GM19397 (cell line): ENCODE results near the gene CACNA2D3.
"Not testable (repeated sequence)": the region's sequence is repeated elsewhere in the genome, so short reads cannot be mapped to it uniquely, and the experiment has no call there.

Experiments used
- ATAC-seq: cut with Tn5 transposase; IDR thresholded peaks from one replicate; pipeline ENCODE4 v1.9.1; 2021; ENCODE audit warnings: mild to moderate bottlenecking, moderate library complexity; ENCODE audit not compliant: unreplicated experiment

Gene CACNA2D3

DNA sequence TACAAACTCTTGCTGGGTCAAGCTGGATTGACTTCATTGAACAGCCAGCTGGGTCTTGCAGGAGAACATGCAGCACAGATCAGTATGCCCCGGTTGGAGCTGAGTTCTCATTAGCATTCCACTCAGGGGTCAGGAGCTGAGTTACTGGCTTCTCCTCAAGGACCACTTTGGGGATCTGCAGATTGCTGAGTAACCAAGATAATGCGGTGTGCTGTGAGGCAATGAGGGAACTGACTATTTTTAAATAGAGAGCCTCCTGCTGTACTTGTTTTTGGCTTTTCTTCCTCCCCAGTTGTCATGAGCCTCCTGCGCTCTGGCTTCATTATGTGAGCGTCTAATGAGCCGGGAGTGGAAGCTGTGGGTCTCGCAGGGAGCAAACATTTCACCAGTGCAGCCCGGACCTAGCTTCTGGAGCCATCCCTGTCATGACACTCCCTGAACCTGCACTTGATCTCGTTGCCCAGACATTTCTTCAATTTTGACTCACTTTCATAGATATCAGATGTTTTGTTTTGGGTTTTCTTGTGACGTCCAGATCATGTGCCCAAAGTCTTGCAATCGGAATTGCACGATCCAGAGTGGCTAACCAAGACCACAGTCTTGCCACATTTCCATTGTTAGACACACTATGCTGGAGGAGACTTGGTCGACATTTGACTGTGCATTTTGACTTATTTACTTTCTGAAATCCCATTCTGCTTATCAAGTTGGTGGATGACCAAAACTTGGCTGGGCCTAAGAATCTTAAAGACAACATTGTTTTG lies 478.3 kb downstream of the CACNA2D3 start:
- ATAC-seq, result no peak

DNA sequence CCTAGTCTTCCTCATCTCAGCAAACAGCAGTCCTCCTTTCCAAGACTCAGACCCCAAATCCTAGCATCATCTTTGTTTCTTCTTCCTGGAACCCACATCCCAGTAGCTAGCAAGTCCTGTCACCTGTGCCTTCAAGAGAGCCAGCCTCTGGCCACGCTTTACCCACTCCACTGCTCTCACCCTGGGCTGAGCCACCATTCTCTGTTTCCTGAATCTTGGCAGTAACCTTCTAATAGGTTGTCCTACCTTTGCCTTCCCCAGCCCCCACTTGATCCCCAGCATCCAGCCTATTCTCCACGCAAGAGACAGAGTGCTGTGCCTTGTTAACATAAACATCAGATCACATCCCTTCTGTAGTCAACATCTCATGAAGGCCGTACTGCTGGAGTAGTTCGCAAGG lies 482.1 kb downstream of the CACNA2D3 start:
- ATAC-seq, result no peak

DNA sequence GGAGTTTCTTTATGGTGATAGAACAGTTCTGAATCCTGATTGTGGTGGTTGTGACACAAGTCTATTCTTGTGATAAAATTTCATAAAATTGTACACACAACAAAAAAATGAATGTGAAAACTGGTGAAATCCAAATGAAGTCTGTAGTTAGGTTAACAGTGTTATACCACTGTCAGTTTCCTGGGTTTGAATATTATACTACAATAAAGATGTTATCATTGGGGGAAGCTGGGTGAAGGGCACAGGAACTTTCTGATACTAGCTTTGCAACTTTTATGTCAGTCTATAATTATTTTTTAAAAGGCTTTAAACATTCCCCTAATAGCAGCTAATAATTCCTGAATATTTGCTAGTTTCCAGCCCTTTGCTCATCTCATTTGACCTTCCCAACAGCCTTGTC lies 485.7 kb downstream of the CACNA2D3 start:
- ATAC-seq, result no peak

DNA sequence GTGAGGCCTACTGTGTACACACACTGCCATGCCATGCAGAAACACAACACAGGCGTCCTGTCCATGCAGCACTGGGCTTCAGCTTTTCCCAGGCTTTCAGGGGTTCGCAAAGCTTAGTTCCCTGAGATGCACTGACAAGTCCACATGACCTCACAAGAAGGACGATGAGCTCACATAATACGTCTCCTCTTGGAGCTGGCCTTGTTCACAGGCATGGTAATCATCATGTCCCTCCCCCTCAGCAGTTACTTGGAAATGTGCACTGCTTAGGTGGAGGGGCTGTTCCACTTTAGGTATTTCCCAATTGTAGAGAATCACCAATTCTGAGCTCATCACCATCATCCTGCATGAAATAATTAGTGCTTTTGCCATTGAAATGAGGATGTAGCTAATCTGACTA lies 496.7 kb downstream of the CACNA2D3 start:
- no peak for ATAC-seq

DNA sequence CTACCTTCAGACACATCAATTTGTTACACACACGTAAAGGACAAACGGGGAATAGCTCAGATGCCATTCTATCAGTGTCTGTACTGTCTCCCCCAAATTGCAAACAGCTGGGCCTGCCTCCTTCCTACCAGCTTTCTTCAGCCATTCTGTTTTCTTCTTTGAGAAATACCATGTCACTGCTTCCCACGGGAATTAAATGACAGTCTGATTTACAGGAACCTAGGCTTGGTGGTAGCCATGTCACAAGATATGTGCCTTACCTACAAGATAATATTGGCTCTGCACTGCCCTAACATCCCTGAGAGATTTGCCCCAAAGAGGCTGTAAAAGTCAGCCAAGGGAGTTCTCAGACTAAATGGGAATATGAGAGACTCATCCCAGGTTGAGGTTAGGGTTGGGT lies 497.2 kb downstream of the CACNA2D3 start:
- no peak for ATAC-seq

DNA sequence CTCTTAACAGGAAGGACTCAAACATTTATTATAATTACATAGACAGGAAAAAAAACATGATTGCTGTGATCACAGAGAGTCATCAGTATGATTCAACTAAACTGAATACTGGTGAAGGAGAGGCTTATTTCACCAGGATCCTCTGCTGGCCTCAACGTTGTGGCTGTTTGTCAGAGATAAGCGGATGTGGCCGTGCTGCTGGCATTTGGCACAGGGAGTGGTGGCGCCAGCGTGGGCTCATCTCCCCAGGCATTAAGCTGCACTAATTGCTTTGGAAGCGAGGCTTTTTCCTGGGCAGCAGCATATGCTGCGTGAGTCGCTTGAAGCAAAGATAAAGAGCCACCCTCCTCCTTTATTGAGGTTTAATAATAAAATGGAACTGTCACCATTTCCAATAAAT lies 498.8 kb downstream of the CACNA2D3 start:
- no peak for ATAC-seq

DNA sequence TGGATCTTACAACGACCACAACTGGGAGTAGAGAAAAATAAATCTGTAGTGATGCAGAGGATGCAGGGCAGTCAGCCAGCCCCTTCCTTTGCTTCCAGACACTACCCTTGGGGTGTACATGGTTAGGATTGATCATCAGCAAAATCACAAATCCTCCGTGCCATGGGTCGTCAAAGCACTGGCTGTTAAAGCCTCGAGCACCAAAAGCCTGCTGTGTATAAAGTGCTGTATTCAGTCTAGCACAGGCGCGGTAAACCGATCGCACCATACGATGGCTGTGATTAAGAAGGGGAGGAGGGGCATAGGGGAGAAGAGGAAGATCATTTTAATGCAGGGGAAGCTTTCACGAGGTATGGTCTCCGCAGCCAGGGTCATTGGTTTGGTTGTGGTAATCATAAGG lies 500.3 kb downstream of the CACNA2D3 start:
- no peak for ATAC-seq

DNA sequence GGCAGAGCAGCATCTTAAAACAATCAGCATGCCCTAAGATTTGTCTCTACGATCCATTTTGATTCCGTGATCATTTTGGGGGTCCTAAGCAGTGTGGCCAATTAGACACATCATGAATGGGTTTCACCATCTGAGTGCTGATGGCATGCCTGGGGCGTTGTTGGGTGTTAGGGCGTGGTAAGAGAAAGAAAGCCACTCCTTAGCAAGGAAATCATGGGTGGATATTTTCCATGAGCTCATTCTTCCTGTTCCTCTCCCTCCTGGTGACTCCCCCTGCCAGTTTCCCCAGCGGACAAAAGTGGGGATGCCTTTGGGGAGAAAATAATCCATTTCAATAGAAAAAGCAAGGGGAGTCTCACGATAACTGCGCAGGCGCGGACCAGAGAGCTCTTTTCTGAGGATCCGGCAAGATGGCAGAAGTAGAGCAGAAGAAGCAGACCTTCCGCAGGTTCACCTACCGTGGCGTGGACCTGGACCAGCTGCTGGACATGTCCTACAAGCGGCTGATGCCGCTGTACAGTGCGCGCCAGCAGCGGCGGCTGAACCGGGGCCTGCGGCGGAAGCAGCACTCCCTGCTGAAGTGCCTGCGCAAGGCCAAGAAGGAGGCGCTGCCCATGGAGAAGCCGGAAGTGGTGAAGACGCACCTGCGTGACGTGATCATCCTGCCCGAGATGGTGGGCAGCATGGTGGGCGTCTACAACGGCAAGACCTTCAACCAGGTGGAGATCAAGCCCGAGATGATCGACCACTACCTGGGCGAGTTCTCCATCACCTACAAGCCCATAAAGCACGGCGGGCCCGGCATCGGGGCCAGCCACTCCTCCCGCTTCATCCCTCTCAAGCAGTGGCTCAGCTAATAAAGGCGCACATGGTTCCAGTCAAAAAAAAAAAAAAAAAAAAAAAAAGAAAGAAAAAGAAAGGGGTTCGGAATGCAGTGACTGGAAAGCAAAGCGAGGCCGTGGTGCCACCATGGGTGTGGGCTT lies 503.7 kb downstream of the CACNA2D3 start:
- ATAC-seq, result no peak

DNA sequence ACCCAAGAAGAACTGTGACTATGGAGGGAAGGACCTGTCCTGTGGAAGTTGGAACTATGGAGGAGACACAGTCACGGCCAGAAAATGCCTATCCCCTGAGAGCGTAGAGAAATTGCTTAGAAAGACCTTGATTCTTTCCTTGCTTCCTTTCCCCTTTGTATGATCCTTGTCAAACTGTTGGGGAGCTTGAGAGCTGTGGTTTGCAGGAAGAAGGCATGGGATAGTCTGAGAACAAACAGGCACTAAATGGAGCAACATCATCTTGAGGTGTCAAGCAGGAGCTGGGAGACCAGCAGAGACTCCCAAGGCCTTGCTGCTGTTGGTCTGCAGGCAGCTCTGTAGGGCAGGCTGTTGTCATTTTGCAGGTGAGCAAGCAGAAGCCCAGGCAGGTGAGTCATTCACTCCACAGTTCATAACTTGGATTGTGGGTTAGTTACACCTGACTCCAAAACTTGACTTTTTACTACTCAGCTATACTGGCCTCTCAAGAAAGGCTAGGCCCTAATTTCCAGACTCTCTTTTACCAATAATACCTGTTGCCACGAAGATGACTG lies 506.6 kb downstream of the CACNA2D3 start:
- ATAC-seq, result no peak

DNA sequence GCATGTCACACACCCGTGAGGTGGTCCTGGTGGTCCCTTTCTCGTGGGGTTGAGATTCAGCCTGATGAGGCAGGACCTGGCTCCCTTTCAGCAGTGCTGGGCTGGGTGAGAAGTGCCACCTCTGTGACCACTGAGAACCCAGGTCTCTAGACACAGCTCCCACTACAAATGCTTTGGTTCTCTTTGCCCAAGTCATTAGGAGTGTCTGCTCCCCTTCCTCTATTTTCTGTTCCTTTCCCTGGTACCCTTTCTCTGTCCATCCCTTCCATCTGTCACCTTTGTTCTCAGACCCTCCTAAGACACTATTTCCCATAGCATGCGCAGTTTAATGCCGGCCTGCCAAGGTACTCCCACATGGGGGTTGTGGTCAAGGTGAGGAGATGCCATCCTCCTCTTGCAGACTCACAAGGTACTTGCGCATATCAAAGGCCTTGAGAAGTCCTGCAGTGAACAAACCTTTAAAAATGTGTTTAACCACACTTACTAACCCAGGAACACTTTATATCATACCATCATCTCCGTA lies 507.8 kb downstream of the CACNA2D3 start:
- no peak for ATAC-seq

DNA sequence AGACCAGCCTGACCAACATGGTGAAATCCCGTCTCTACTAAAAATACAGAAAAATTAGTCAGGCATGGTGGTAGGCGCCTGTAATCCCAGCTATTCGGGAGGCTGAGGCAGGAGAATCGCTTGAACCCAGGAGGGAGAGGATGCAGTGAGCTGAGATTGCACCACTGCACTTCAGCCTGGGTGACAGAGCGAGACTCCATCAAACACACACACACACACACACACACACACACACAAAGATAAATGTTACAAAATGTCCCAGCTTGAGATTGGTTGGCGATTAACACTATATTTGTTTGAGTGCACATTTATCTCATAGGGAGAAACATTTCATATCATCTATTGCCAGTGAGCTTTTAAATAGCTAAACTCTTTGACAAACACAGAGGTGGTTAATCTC lies 508.6 kb downstream of the CACNA2D3 start:
- not testable (repeated sequence) for ATAC-seq

DNA sequence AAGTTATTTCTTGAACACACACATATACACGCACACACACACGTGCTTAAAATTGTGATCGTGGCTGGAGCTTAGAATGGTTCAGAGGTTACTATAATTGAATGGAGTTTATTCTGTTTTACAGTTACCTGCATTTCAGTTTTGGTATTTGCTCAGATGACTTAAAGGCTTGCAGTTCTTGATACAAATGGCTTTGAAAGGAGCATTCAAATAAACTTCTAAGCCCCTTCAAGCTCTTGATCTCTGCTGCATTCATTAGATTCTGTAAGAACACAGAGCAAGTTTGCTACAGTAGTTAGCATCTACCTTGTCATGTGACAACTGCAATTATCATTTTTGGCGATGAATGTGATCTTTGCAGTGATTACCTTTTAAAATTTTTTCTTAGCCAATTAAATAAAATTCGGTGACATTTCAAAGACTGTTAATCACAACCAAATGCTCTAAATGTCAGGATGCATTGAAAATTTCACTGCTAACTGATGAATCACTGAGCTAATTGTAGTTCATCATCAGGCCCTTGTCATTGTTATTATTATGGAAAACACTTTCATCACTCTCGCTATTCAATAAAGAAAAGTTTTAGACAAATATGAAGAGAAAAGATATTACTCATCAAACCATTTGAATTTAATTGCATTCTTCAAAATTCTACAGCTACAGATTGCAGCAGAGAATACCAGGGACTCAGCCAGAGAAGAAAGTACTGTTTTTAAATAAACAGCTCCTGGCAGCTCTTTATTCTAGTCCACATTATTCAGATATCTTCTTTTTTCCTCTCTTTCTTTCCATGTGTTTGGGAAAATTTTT lies 509.4 kb downstream of the CACNA2D3 start:
- no peak for ATAC-seq

DNA sequence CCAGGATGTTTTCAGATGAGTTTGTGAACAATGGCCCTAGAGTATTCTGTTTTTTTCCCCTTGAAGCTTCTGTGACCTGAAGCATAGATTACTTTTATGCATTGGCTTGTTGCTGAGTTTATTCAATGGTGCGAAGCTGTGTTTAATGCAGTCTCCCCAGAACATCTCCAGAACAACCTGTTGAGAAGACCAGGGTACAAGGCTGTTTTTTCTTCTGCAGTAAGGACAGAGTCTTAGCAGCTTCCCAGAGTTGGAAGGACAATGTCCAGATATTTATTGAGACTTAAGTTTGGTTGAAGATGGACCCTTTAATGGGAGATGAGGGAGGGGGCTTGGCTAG lies 509.9 kb downstream of the CACNA2D3 start:
- ATAC-seq, result no peak

DNA sequence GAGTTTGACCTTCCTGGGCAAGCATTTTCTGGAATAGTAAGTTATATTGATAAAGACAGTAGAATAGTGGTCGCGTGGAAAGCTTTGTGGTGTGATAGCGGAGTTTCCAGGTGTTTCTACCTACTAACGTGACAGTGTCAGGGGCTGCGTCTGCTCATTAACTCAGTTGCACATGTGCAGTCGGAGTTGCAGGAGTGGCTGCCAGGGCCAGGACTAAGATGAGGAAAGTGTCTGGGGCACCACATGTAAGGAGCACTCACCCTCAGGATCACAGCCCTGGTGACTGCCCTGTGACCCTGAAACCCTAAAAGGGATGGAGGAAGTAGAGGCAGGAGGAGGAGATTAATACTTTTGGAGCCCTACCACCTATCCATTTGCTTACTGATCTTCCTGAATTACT lies 510.5 kb downstream of the CACNA2D3 start:
- ATAC-seq, result no peak

DNA sequence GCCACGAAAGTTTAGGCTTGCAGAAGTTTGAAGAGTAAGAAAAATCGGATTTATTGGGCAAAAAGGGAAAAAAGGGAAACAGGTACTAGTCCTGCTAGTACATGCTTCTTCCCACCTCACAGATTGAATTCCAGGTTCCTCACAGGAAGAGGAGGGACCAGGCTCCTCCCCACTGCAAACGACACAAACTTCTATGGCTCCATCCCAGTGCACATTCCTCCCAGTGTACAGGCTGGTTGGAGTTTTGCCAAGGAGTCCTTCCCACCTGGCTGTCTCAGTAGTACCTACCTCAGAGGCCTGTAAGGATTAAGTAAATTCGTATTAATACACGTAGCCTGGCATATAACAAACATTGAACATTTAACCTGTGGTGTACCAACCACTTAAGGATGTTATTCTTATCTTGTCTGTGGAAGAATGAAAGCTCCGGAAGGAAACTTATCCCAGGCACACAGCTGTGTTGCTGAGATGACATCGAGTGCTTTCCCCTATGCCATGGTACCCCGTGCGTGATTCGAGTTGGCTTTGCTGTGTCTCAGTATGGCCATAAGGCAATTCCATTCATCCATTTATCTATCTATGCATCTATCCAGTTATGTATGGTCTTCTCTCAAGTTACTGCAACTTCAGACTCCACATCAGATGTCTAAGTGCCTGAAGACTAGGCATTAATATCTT lies 511.2 kb downstream of the CACNA2D3 start:
- ATAC-seq, result no peak

DNA sequence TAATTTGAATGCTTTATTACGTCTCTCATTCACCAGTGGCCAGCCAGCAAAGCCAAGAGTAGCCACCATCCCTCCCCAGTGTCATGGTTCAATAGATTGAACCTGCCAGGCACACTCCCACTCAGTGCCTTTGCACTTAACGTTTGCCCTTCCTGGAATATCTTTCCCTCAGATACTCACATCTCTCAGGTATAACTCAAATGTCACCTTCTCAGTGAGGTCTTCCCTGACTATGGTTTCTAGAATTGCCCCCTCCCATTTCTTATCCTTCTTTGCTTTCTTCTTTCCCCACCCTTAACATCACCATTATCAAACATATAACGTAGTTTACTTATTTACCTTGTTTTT lies 511.7 kb downstream of the CACNA2D3 start:
- ATAC-seq, result no peak

DNA sequence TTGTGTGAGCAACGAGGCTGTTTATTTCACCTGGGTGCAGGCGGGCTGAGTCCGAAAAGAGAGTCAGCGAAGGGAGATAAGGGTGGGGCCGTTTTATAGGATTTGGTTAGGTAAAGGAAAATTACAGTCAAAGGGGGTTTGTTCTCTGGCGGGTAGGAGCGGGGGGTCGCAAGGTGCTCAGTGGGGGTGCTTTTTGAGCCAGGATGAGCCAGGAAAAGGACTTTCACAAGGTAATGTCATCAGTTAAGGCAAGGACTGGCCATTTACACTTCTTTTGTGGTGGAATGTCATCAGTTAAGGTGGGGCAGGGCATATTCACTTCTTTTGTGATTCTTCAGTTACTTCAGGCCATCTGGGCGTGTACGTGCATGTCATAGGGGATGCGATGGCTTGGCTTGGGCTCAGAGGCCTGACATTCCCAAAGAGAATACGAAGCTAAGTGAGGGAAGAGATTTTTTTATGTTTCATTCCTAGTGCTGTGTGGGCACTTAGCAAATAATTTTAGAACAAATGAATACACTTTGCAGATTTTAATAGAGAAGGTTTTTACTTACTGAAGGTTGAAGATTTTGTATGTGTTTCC lies 517.5 kb downstream of the CACNA2D3 start:
- ATAC-seq, result not testable (repeated sequence)

DNA sequence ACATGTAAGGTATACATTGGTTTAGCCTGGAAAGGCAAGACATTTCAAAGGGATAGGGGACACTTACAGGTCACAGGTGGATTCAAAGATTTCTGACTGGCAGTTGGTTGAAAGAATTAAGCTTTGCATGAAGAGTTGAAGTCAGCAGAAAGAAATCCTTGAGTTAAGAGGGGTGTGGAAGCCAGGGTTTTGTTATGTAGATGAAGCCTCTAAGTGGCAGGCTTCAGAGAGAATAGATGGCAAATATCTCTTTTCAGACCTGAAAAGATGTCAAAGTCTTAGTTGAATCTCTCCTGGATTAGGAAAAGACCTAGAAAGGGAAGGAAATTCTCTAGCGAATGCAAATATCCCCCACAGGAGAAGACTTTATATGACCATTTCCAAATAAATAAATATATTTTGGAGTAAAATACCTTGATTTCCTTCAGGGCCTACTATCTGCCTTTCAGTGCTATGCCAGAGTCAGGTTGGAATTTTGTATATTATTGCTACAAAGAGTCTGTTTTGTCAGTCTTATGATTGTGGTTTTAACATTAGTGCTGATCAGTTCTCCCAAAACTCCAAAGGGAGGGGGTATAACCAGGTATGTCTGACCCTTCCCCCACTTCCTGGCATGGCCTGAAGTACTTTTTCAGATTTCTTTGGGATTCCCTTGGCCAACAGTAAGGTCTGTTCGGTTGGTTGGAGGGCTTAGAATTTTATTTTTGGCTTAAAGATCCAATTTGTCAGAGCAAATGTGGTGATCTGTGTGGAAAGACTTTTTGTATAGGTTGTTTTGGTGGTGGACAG lies 519.1 kb downstream of the CACNA2D3 start:
- no peak for ATAC-seq

DNA sequence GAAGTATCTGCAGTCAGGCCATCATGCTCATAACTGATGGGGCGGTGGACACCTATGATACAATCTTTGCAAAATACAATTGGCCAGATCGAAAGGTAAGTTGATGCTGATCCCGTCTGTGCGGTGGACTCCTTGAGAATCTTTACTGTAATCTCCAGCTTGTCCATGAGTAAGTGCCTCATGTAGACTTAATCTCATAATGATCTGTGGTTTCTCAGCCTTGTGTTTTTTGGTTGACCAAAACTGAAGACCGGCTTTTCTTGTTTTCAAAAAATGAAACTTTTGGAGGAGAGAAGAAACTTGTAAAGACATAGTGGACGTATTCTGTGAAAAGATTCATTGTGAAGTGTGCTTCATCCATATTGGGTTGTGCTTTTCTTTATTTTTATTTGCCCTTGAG lies 519.8 kb downstream of the CACNA2D3 start:
- no peak for ATAC-seq
